ENCODE results near the gene SCN4A. TPM values are rescaled to one million over a fixed set of nuclear protein-coding genes. Genes with fewer than 3 reads are reported as not detected.
A peak's percentile ranks its signal among the peaks of the same experiment; 100 is the strongest.

The SCN4A gene
- total and polyA plus RNA-seq, 2 of the 13 experiments (the other 11 are each of a cell fraction or from before 2014, with no cell fraction given), result 0.02 to 0.03 TPM

DNA sequence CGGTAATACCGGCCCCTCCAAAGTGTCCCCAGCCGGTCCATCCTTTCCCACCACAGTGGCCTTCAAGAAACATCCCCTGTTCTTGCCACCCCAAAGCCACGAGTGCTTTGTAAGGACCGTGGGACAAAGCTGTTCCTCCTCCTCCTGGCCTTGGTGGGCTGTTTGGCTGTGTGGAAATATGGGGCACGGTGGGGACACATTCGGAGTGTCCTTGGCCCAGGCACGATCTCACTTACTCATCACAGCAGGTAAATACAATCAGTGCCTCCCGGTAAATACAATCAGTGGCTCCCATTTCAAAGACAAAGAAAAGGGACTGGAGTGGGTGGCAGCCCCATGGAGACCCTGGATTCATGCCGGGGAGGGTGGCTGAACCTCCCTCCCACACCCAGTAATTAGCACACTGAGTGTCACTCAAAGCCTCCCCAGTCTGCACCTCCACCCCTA lies 10.4 kb downstream of the SCN4A start (continued):
- TF ChIP-seq, protein P1, sequence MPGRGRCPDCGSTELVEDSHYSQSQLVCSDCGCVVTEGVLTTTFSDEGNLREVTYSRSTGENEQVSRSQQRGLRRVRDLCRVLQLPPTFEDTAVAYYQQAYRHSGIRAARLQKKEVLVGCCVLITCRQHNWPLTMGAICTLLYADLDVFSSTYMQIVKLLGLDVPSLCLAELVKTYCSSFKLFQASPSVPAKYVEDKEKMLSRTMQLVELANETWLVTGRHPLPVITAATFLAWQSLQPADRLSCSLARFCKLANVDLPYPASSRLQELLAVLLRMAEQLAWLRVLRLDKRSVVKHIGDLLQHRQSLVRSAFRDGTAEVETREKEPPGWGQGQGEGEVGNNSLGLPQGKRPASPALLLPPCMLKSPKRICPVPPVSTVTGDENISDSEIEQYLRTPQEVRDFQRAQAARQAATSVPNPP (CRISPR knock-in tag; IDR thresholded peaks at IDR 0.05), result no peak
- TF ChIP-seq, protein P2, sequence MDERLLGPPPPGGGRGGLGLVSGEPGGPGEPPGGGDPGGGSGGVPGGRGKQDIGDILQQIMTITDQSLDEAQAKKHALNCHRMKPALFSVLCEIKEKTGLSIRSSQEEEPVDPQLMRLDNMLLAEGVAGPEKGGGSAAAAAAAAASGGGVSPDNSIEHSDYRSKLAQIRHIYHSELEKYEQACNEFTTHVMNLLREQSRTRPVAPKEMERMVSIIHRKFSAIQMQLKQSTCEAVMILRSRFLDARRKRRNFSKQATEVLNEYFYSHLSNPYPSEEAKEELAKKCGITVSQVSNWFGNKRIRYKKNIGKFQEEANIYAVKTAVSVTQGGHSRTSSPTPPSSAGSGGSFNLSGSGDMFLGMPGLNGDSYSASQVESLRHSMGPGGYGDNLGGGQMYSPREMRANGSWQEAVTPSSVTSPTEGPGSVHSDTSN (CRISPR knock-in tag; IDR thresholded peaks at IDR 0.05), result no peak
- no peak; the same call in 1 of the 2 replicates for TF ChIP-seq SPEN (CRISPR knock-in tag; IDR thresholded peaks at IDR 0.05; ENCODE audit: low read depth)
- no peak for TF ChIP-seq PRPF4 (IDR thresholded peaks at IDR 0.05; ENCODE audit: low read depth, low read length, poor library complexity, severe bottlenecking)
- TF ChIP-seq, protein P3, sequence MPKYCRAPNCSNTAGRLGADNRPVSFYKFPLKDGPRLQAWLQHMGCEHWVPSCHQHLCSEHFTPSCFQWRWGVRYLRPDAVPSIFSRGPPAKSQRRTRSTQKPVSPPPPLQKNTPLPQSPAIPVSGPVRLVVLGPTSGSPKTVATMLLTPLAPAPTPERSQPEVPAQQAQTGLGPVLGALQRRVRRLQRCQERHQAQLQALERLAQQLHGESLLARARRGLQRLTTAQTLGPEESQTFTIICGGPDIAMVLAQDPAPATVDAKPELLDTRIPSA (CRISPR knock-in tag; IDR thresholded peaks at IDR 0.05; ENCODE audit: borderline replicate concordance), result no peak
- no peak for TF ChIP-seq ZNF558 (CRISPR knock-in tag; IDR thresholded peaks at IDR 0.05; ENCODE audit: borderline replicate concordance)
- 0 out of 2 replicates have a peak, but pooled peaks have one; percentile 34 for TF ChIP-seq ARNTL (CRISPR knock-in tag; IDR thresholded peaks at IDR 0.05)
- TF ChIP-seq, protein P4, sequence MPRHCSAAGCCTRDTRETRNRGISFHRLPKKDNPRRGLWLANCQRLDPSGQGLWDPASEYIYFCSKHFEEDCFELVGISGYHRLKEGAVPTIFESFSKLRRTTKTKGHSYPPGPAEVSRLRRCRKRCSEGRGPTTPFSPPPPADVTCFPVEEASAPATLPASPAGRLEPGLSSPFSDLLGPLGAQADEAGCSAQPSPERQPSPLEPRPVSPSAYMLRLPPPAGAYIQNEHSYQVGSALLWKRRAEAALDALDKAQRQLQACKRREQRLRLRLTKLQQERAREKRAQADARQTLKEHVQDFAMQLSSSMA (CRISPR knock-in tag; IDR thresholded peaks at IDR 0.05), result no peak
- TF ChIP-seq, protein P5, sequence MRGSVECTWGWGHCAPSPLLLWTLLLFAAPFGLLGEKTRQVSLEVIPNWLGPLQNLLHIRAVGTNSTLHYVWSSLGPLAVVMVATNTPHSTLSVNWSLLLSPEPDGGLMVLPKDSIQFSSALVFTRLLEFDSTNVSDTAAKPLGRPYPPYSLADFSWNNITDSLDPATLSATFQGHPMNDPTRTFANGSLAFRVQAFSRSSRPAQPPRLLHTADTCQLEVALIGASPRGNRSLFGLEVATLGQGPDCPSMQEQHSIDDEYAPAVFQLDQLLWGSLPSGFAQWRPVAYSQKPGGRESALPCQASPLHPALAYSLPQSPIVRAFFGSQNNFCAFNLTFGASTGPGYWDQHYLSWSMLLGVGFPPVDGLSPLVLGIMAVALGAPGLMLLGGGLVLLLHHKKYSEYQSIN (CRISPR knock-in tag; IDR thresholded peaks at IDR 0.05; ENCODE audit: borderline replicate concordance), result no peak
- no peak for TF ChIP-seq ELF1 (CRISPR knock-in tag; IDR thresholded peaks at IDR 0.05)
- TF ChIP-seq, protein P6, sequence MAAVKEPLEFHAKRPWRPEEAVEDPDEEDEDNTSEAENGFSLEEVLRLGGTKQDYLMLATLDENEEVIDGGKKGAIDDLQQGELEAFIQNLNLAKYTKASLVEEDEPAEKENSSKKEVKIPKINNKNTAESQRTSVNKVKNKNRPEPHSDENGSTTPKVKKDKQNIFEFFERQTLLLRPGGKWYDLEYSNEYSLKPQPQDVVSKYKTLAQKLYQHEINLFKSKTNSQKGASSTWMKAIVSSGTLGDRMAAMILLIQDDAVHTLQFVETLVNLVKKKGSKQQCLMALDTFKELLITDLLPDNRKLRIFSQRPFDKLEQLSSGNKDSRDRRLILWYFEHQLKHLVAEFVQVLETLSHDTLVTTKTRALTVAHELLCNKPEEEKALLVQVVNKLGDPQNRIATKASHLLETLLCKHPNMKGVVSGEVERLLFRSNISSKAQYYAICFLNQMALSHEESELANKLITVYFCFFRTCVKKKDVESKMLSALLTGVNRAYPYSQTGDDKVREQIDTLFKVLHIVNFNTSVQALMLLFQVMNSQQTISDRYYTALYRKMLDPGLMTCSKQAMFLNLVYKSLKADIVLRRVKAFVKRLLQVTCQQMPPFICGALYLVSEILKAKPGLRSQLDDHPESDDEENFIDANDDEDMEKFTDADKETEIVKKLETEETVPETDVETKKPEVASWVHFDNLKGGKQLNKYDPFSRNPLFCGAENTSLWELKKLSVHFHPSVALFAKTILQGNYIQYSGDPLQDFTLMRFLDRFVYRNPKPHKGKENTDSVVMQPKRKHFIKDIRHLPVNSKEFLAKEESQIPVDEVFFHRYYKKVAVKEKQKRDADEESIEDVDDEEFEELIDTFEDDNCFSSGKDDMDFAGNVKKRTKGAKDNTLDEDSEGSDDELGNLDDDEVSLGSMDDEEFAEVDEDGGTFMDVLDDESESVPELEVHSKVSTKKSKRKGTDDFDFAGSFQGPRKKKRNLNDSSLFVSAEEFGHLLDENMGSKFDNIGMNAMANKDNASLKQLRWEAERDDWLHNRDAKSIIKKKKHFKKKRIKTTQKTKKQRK (IDR thresholded peaks at IDR 0.05; ENCODE audit: low read length), result no peak
- TF ChIP-seq, protein P7, sequence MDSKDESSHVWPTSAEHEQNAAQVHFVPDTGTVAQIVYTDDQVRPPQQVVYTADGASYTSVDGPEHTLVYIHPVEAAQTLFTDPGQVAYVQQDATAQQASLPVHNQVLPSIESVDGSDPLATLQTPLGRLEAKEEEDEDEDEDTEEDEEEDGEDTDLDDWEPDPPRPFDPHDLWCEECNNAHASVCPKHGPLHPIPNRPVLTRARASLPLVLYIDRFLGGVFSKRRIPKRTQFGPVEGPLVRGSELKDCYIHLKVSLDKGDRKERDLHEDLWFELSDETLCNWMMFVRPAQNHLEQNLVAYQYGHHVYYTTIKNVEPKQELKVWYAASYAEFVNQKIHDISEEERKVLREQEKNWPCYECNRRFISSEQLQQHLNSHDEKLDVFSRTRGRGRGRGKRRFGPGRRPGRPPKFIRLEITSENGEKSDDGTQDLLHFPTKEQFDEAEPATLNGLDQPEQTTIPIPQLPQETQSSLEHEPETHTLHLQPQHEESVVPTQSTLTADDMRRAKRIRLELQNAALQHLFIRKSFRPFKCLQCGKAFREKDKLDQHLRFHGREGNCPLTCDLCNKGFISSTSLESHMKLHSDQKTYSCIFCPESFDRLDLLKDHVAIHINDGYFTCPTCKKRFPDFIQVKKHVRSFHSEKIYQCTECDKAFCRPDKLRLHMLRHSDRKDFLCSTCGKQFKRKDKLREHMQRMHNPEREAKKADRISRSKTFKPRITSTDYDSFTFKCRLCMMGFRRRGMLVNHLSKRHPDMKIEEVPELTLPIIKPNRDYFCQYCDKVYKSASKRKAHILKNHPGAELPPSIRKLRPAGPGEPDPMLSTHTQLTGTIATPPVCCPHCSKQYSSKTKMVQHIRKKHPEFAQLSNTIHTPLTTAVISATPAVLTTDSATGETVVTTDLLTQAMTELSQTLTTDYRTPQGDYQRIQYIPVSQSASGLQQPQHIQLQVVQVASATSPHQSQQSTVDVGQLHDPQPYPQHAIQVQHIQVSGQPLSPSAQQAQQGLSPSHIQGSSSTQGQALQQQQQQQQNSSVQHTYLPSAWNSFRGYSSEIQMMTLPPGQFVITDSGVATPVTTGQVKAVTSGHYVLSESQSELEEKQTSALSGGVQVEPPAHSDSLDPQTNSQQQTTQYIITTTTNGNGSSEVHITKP (CRISPR knock-in tag; IDR thresholded peaks at IDR 0.05; ENCODE audit: low read depth), result 0 out of 2 replicates have a peak, but pooled peaks have one; percentile 36

All from HepG2 (cell line).